ENCODE measurements around the gene GPBAR1. TPM values are rescaled to one million over a fixed set of nuclear protein-coding genes. Genes with fewer than 3 reads are reported as not detected.

The GPBAR1 gene
- total and polyA plus RNA-seq, 2 experiments from 2014 or later: 0.44 TPM; not detected in 1

- TF ChIP-seq CREB1 (CRISPR knock-in tag; IDR thresholded peaks at IDR 0.05; ENCODE audit: low read depth) (no peak), JUNB (IDR thresholded peaks at IDR 0.05; ENCODE audit: unreplicated experiment) (no peak), REST (IDR thresholded peaks at IDR 0.05; ENCODE audit: unreplicated experiment) (no peak), ETS1 (IDR thresholded peaks at IDR 0.05) (no peak), EZH2 (IDR thresholded peaks at IDR 0.05; ENCODE audit: low read depth, unreplicated experiment) (no peak), CTCF (conservative IDR thresholded peaks at IDR 0.05; ENCODE audit: low read depth in 2 of 2) (no peak), POLR2AphosphoS5 (IDR thresholded peaks at IDR 0.05; ENCODE audit: low read depth) (no peak), EZH2phosphoT487 (IDR thresholded peaks at IDR 0.05; ENCODE audit: unreplicated experiment) (no peak), ZNF114 (CRISPR knock-in tag; IDR thresholded peaks at IDR 0.05) (no peak), ZNF462 (CRISPR knock-in tag; IDR thresholded peaks at IDR 0.05) (no peak), STAT1 (IDR thresholded peaks at IDR 0.05; ENCODE audit: unreplicated experiment) (no peak), ZNF331 (CRISPR knock-in tag; IDR thresholded peaks at IDR 0.05; ENCODE audit: low read depth) (no peak)
- Mint-ChIP-seq H3K27ac (no peak overlapping the region), H3K36me3 (ENCODE audit: low read depth) (no peaks in the 10 kb centered on the region), H3K4me3 (peak overlapping the region; percentile 70; the same call in 2 of the 3 replicates), H3K9me3 (no peaks in the 10 kb centered on the region), H3K4me1 (peaks cover 53% of the 10 kb centered on the region), H3K27me3 (ENCODE audit: insufficient read depth, low read depth, poor library complexity) (peaks cover 15% of the 10 kb centered on the region)
- DNase-seq (ENCODE audit: low spot score) (no peak), ATAC-seq (no peak)
- no peak overlapping the region for H3K4me3 ChIP-seq
- peaks cover 5% of the 10 kb centered on the region; the same call in 1 of the 2 replicates for H3K27me3 ChIP-seq (ENCODE audit: insufficient read depth)
- H3K4me1 ChIP-seq (ENCODE audit: insufficient read depth): peaks cover 32% of the 10 kb centered on the region
- H3K4me2 ChIP-seq: no peak overlapping the region
- no peaks in the 10 kb centered on the region for H3F3A ChIP-seq (replicated peaks; ENCODE audit: low read depth)
- H3K27ac ChIP-seq (ENCODE audit: low read depth): no peak overlapping the region
- no peaks in the 10 kb centered on the region for H4K20me1 ChIP-seq (replicated peaks; ENCODE audit: insufficient read depth)
- no peaks in the 10 kb centered on the region for H3K9me2 ChIP-seq (ENCODE audit: insufficient read depth)
- no peaks in the 10 kb centered on the region for H3K79me2 ChIP-seq (replicated peaks; ENCODE audit: insufficient read depth)
- no peaks in the 10 kb centered on the region for H3K36me3 ChIP-seq (ENCODE audit: insufficient read depth)
- no peak overlapping the region for H2AFZ ChIP-seq
These were observed 29.8 kb downstream of the GPBAR1 start for GRCh38 chr2:218290316-218291261.
